Measurements from ENCODE around the gene EIF2B2.
A peak's percentile ranks its signal among the peaks of the same experiment; 100 is the strongest.
"Not testable (repeated sequence)": the region's sequence is repeated elsewhere in the genome, so short reads cannot be mapped to it uniquely, and the experiment has no call there.

Gene EIF2B2

DNA sequence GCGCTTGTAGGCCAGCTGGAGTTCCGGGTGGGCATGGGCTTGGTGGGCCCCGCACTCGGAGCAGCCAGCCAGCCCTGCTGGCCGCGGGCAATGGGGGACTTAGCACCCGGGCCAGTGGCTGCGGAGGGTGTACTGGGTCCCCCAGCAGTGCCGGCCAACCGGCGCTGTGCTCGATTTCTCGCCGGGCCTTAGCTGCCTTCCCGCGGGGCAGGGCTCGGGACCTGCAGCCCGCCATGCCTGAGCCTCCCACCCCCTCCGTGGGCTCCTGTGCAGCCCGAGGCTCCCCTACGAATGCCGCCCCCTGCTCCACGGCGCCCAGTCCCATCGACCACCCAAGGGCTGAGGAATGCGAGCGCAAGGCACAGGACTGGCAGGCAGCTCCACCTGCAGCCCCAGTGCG, 8.5 kb upstream of the EIF2B2 start:
- DNase-seq (ENCODE audit: low spot score): not testable (repeated sequence)

DNA sequence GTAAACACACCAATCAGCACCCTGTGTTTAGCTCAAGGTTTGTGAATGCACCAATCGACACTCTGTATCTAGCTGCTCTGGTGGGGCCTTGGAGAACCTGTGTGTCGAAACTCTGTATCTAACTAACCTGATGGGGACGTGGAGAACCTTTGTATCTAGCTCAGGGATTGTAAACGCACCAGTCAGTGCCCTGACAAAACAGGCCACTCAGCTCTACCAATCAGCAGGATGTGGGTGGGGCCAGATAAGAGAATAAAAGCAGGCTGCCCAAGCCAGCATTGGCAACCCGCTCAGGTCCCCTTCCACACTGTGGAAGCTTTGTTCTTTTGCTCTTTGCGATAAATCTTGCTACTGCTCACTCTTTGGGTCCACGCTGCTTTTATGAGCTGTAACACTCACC, 6.9 kb upstream of the EIF2B2 start:
- not testable (repeated sequence) for DNase-seq (ENCODE audit: low spot score)

DNA sequence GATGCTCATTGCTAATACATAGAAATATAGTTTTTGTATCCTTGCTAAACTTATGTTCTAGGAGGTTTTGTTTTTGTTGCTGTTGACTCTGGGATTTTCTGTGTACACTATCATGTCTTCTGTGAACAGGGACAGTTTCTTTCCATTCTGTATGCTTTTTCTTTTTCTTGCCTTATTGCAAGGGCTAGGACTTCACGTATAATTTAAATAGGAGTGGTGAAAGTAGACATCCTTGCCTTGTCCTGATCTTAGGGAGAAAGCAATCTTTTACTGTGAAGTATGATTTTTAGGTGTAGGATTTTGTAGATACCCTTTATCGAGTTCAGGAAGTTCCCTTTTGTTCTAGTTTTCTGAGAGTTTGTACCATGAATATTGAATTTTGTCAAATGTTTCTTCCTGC, 1.5 kb upstream of the EIF2B2 start:
- DNase-seq (ENCODE audit: low spot score): no peak

DNA sequence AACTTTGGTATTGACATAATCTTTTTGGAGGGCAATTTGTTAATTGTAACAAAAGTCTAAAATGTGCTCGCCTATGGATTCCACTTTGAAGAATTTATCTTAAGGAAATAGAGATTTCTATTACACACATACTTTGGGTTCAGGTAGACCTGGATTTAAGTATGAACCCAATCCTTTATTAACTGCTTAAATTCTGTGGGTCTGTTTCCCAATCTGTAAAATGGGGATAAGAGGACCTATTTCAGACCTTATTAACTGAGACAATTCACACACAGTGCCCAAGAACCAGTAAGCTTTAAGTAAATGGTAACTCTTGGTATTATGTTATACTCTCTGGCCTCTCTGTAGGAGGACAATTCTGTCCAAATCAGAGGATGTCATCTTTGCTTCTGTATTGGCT, 822 bp upstream of the EIF2B2 start:
- no peak for DNase-seq (ENCODE audit: low spot score)

DNA sequence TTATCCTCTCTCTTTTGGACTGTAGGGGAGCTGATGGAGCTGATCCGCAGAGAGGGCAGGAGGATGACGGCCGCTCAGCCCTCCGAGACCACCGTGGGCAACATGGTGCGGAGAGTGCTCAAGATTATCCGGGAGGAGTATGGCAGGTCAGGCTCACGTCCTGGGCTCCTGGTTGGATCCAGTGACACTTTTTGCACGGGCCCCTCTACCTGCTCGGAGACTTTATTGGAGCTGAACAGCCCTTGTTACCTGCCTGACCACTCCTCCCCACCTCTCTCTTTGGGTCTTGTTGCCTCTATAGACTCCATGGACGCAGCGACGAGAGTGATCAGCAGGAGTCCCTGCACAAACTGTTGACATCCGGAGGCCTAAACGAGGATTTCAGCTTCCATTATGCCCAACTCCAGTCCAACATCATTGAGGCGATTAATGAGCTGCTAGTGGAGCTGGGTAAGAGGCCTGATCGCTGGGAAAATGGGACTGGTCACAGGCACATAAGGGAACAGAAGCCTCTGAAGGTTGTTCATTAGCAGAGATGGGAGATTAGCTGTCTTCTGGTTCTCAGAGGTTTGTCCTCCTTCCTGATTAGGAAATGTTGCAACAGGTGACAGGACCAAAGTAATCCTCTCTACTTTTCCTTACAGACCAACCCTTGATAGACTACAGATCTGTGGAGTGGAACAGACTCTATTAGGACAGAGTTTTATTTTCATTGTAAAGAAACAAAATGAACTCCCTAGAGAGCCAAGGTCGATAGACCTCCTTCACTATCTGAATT, 718 bp downstream of the EIF2B2 start:
- peak; percentile 9 for DNase-seq (ENCODE audit: low spot score)

DNA sequence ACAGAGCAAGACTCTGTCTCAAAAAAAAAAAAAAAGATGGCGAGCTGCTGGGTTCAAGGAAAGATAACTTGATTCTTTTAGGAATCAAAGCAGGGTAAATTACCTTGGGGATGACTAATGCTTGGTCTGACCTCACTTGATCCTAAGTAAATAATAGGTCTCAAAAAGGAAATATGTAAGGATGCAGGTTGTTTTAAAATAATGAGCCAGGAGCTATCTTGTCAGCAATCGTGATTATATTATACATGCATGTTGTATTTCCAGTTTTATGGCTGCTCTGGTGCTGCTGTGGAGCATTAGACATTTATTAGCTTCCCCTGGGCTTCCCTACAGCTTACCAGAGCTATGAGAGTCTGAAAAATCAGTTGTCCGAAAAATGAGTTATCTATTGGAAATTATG, 2.6 kb downstream of the EIF2B2 start:
- DNase-seq (ENCODE audit: low spot score): no peak

DNA sequence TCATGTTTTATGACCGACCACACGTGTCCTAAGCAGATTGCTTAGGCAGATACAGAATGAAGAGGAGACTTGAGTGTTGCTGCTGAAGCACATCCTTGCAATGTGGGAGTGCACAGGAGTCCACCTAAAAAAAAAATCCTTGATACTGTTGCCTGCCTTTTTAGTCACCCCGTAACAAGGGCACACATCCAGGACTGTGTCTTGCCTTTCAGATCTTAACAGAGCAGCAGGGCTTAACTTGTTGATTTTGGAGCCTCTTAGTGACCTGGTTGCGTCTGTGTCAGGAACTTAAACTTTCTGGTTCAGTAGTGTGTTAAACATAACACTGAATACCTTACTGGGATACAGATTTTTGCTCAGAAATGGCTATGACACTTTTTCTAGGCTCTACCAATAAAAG, 6.5 kb downstream of the EIF2B2 start:
- DNase-seq (ENCODE audit: low spot score): no peak

DNA sequence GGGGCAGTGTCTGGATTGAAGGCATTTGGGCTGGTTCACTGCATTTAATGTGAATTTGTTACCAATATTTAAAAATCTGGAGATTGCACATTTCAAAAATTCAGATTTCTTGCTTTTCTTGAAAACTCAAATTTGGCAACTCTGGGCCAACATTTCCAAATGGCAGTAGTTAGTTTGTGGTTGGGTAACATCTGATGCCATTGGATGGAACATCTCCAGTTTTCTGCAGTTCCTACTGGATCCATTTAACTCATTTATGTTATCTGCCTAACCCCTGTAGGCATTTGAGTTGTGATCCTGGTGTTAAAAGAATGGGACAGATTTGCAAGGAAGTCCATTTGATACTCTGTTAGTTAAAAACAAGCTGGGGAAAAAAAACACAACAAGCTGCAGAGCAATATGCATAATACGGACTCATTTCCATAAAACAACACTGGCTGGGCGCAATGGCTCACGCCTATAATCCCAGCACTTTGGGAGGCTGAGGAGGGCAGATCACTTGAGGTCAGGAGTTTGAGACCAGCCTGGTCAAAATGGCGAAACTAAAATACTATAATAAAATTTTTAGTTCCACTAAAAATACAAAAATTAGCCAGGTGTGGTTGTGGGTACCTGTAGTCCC, 7.9 kb downstream of the EIF2B2 start:
- DNase-seq (ENCODE audit: low spot score): no peak

DNA sequence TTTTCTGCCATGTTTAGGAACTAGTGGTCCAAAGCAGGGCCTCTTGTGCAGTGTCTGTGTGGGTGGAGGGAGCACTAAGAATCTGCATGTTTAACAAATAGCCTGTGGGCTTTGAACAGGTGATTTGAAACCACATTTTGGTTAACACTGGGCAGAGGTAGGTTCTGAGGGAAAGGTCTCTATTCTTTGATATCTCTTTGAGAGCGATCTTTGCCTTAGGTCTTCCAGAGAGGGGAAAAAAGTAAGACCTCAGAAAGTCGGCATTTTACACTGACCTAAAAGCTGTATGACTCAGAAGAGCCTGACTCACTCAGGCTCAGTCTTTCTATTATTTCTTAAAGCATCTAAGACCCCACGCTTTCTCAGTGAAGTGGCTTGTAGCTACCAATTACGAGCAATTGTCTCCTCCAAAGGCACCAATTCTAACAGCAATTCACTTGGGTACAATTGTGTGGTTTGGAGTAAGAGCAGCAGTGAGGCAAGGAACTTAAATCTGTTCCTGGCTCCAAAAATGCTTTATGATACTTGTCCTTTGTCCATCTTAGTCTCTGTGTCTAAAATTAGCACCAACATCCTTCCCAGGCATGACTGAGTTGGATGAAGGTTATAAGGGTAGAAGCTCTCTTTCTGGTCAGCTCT, 8.8 kb downstream of the EIF2B2 start:
- no peak for DNase-seq (ENCODE audit: low spot score)

DNA sequence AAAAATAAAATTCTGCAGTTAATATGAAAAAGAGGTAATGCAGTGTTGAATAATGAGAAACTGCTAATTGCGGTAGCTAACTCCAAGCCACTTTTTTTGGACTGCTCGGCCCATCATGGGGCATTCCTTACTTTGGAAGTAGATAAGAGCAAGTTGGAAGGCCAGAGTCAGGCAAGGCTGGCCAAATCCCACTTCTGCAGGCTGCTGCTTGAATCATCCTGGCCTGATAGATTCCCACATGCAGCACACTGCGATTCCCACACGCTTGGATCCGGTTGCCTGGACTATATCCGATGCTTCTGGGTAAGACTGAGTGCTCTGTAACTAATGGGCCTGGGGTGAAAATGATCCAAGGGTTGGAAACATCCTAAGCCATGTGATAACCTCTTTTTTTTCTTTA, 10.6 kb downstream of the EIF2B2 start:
- DNase-seq (ENCODE audit: low spot score): no peak

DNA sequence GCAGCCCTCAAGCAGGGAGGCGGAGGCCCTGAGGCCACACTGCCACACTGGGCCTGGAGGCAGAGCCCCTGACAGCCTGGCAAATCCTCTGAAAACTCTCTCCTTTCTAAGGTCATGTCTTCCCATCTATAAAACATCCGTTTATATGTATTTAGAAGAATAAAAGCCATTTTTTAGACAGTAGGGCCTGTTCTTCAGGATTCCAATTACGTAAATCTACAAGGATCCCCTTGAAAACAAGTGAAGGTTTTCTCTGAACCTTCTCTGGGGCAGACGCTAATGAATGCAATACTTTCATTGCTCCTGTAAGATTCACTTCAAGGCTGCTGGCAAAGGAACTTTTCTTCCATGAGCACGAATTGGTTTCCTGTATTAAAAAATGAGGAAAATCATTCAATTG, 12.8 kb downstream of the EIF2B2 start:
- DNase-seq (ENCODE audit: low spot score): no peak

DNA sequence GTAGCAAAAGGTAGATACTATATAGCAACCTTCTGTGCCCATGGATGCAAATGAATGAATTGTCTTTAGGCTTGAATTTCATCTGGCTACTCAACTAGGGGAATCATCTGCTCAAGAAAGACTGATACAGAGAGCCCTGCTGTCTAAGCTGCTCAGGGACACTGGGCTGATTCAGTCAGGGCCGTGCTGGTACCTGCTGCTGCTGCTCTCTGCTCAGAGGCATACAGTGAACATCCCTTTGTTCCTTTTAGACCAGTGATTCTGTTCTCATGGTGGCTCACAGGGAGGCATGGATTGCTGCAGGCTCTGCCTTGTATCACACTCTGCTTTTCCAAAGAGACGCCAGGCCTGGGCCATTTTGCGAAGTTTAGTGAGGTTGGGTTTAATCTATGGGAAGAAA, 14.1 kb downstream of the EIF2B2 start:
- no peak for DNase-seq (ENCODE audit: low spot score)

DNA sequence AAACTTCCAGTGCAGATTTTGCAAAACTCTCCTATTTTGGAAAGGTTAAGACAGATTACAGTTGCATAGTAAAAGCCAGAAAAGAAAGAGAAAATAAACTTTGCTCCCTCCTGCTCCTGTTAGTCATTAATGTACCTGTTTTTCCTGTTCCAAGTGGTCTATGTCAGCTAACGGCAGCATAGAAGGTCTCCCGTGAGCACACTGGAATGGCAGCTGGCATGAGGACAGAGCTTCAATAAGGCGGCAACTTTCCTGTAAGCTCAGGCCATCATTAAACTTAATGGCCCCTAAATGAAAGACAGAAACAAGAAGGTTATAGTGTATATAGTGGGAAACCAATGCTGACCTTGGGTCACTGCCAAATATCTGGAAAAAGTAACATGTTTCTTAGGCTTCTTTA, 16.0 kb downstream of the EIF2B2 start:
- DNase-seq (ENCODE audit: low spot score): no peak

DNA sequence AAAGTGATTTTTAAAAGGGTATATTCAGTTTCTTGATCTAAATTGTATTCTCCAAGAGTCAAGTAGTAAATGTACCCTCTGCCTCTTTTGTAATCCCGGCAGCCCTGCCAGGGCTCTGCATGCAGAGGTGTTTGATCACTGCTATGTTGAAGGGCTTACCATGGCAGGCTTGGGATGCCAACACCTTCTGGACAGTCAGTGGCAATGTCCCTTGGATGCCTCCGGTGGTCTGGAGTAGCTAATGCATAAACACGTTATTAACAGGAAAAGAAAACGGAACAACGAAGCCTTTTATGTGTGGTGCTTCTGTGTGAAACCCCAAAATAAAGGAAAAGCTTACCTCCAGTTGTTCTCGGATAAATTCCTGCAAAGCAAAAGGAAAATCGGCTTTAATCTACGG, 19.9 kb downstream of the EIF2B2 start:
- DNase-seq (ENCODE audit: low spot score): peak; percentile 29

DNA sequence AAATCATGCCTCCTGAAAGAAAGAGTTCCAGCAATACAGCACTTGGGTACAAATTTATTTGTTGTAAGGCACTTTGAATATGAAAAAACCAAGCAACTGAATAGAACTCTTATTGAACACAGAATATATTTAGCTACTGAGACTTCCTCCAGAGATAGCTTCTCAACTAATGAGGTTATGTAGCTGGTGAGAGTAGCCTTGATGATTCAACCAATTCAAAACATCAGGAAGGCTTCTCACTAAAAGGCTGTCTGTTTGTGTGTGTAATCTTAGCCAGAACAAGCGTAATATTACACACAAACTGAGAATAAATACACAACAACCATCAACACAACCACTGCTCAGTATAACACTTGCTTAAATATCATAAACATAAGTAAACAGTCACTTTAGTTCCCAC, 20.4 kb downstream of the EIF2B2 start:
- DNase-seq (ENCODE audit: low spot score): no peak

DNA sequence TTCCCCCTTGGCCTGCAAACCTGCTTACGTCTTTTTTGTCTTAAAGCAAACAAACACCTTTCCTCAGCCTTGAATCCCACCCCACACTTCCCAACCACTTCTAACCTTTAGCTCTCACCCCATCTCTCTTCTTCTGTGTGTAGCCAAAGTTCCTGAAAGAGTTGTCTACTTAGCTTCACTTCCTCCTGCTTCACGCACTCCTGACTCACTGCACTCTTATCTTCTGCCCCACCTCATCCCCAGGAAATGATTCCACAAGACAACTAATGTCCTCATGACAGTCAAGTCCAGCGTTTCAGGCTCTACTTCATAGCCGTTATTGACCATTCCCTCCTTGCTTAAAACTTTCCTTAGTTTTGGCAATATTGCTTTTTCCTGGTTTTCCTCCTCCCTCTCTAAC, 22.4 kb downstream of the EIF2B2 start:
- DNase-seq (ENCODE audit: low spot score): no peak

DNA sequence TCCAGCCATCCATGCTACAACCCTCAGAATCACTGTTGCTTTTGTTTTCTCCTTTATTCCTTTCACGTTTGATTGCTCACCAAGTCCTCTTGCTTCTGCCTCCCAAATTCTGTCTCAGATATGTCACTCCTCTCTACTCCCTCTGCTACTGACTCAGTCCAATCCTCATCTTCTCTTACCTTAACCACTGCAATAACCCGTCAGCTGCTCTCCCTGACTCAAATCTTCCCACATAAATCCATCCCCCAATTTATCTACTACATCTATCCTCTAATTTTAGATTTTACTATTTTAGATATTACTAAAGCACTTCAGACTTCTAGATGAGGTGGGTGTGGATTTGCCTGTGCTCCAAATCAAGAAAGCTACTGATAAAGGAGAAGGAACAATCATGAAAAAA, 23.2 kb downstream of the EIF2B2 start:
- DNase-seq (ENCODE audit: low spot score): no peak

DNA sequence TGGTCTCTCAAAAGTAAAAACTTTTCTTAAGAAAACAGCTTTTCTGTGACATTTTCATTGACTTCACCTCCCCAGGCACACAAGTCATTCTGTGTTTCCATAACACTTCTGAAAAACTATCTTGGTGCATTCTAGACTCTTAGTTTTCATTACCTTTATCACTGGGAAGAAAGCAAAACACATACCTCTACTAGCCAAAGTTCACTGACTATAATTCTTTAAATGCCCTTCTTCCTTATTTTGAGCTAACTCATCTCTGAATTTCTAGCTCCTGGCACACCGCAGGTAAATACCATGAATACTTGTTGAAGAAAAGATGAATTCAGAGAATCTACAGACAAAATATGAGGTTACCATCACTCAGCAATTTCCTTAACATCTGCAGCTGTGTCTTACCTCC, 27.4 kb downstream of the EIF2B2 start:
- DNase-seq (ENCODE audit: low spot score): no peak

DNA sequence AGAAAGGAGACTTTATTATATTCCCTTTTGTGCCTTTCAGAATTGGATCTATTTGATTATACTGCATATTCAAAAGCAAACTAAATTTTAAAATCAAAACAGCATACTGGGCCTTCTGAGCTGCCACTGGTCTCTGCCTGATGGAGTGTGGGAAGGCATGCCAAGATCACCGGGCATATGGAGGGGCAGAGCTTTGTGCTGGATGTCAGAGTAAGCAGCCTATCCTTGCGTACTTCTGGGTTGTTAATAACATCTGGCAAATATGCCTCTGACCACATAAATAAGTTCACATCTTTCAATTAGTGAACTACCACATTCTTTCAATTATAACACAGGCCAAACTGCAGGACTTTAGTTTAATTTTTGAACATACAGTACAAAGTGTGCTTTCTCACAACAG, 30.2 kb downstream of the EIF2B2 start:
- DNase-seq (ENCODE audit: low spot score): no peak

DNA sequence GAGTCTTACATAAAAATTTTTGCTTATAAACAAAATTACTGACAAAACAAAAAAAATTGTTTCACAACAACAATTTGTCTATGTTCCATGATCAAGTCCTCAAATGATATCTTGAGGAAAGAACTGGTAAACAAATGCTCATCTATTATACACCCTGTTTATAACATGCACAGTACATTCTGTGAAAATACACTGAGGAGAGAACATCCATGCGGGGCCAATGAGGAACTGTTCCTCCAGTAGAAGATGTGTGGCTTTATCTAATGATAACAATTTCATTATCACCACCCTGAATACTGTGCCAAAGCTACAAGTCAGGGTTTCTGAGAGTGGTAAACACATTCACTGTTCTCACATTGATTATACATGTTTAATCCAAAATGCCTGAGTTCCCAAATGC, 37.8 kb downstream of the EIF2B2 start:
- DNase-seq (ENCODE audit: low spot score): no peak

DNA sequence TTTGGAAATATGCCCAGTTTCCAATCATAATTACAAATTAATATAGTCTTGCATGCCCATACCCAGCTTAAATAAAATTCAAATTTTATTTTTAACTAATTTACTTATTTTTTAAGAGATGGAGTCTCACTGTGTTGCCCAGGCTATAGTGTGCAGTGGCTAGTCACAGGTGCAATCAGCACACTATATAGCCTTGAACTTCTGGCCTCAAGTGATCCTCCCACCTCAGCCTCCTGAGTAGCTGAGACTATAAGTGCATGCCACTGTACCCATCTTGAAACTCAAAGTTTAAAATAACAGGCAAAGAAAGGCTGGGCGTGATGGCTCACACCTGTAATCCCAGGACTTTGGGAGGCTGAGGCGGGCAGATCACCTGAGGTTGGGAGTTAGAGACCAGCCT, 38.2 kb downstream of the EIF2B2 start:
- no peak for DNase-seq (ENCODE audit: low spot score)

DNA sequence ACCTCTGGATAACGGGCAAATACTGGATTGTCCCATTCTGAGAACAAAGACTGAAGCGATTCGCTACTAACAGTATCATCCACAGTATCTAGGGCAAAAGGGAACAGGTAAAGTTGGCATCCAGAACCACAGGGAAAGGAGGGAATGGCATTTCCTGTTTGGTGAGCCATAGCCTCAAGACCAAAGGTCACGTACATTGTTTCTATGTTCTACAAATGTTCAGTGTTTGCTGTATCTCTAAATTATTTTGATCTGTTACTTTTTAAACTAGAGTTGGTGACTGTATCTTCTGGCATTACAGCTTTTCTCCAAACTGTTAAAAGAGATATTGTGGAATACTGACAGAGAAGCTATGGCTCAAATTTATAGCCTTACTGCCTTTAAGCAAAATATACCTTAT, 38.9 kb downstream of the EIF2B2 start:
- no peak for DNase-seq (ENCODE audit: low spot score)

DNA sequence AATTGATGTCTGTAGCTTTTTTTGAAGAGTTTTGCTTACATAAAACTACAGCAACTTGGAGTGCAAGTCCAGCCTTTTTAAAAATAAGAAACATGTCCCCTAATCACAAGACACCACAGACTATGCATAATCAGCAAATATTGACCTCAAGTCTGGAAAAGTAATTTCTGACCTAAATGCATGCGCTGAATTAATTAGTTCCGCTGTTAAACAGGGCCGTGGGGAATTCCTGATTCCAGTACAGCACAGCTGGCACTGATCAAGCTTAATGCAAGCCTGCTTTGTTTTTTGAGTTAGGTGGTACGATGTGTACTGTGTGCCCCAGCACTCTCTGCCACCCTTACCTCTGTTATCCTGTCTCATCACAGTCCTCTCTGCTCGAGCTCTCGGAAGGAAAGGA, 39.3 kb downstream of the EIF2B2 start:
- no peak for DNase-seq (ENCODE audit: low spot score)

DNA sequence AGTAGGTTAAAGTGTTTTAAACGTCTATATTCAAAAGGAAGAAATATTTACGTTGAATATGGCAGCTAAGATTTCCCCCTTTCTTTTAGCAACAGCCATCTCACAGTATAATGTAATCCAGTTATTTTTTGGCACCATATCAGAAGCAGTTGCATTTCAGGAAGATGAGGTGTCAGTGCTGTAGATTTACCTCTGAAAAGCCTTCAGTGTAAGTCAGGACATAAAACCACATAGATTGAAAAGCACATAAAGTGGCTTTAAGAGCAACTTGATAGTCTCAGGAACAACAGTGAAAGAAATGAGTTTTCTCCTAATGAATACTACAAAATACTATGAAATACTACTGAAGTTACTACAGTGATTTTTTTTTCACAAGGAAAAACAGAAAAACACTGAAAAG, 41.6 kb downstream of the EIF2B2 start:
- no peak for DNase-seq (ENCODE audit: low spot score)
